ENCODE results near the gene PHRF1. TPM values are rescaled to one million over a fixed set of nuclear protein-coding genes. Genes with fewer than 3 reads are reported as not detected.

Gene PHRF1
- total RNA-seq, 1 donor from 2014 or later: 21.1 TPM

GRCh38 chr11:551596-551995 is 24.7 kb upstream of the PHRF1 start:
- no peak for TF ChIP-seq CTCF (IDR thresholded peaks at IDR 0.05; ENCODE audit: insufficient read depth, low read length, severe bottlenecking)
- H3K4me3 ChIP-seq (ENCODE audit: low read depth, low read length): no peak overlapping the region
- peaks cover 2% of the 10 kb centered on the region for H3K27me3 ChIP-seq (ENCODE audit: control insufficient read depth, insufficient read depth, low read length)
- DNase-seq (ENCODE audit: low read depth) (no peak), FAIRE-seq (no peak)
- H3K36me3 ChIP-seq (ENCODE audit: control insufficient read depth, insufficient read depth, low read length): no peaks in the 10 kb centered on the region

- H3K36me3 ChIP-seq (ENCODE audit: control insufficient read depth, insufficient read depth, low read length): no peaks in the 10 kb centered on the region
- no peak overlapping the region for H3K4me3 ChIP-seq (ENCODE audit: low read depth, low read length)
- H3K27me3 ChIP-seq (ENCODE audit: control insufficient read depth, insufficient read depth, low read length): peaks cover 2% of the 10 kb centered on the region
- TF ChIP-seq CTCF (IDR thresholded peaks at IDR 0.05; ENCODE audit: insufficient read depth, low read length, severe bottlenecking): no peak
- no peak for FAIRE-seq
- no peak for DNase-seq (ENCODE audit: low read depth)
These were observed 22.9 kb upstream of the PHRF1 start for GRCh38 chr11:553083-553987.

- Histone ChIP-seq H3K27me3 (ENCODE audit: control insufficient read depth, insufficient read depth, low read length) (peaks cover 2% of the 10 kb centered on the region), H3K4me3 (ENCODE audit: low read depth, low read length) (no peak overlapping the region), H3K36me3 (ENCODE audit: control insufficient read depth, insufficient read depth, low read length) (no peaks in the 10 kb centered on the region)
- no peak for TF ChIP-seq CTCF (IDR thresholded peaks at IDR 0.05; ENCODE audit: insufficient read depth, low read length, severe bottlenecking)
- FAIRE-seq (no peak), DNase-seq (ENCODE audit: low read depth) (no peak)
These were observed 22.3 kb upstream of the PHRF1 start for GRCh38 chr11:553988-554340.

- peak; percentile 67 for TF ChIP-seq CTCF (IDR thresholded peaks at IDR 0.05; ENCODE audit: insufficient read depth, low read length, severe bottlenecking)
- Histone ChIP-seq H3K36me3 (ENCODE audit: control insufficient read depth, insufficient read depth, low read length) (no peaks in the 10 kb centered on the region), H3K27me3 (ENCODE audit: control insufficient read depth, insufficient read depth, low read length) (peaks cover 2% of the 10 kb centered on the region), H3K4me3 (ENCODE audit: low read depth, low read length) (peak overlapping the region; percentile 32)
- DNase-seq (ENCODE audit: low read depth) (peak; percentile 44), FAIRE-seq (no peak)
These were observed 21.6 kb upstream of the PHRF1 start for GRCh38 chr11:554428-555226.

- TF ChIP-seq CTCF (IDR thresholded peaks at IDR 0.05; ENCODE audit: insufficient read depth, low read length, severe bottlenecking): no peak
- peak overlapping the region; percentile 32 for H3K4me3 ChIP-seq (ENCODE audit: low read depth, low read length)
- peaks cover 2% of the 10 kb centered on the region for H3K27me3 ChIP-seq (ENCODE audit: control insufficient read depth, insufficient read depth, low read length)
- DNase-seq (ENCODE audit: low read depth): no peak
- no peaks in the 10 kb centered on the region for H3K36me3 ChIP-seq (ENCODE audit: control insufficient read depth, insufficient read depth, low read length)
- FAIRE-seq: no peak
These were observed 21.0 kb upstream of the PHRF1 start for GRCh38 chr11:555227-555779.
